HG03103 (cell line): ENCODE measurements around the gene KCNMA1.

Source experiments
- ATAC-seq: cut with Tn5 transposase; IDR thresholded peaks from one replicate; pipeline ENCODE4 v1.9.1; 2021; ENCODE audit warnings: low read depth; ENCODE audit not compliant: unreplicated experiment

The KCNMA1 gene

GRCh38 chr10:77027576-77027975, 610.0 kb downstream of the KCNMA1 start:
- peak; percentile 90 for ATAC-seq

- ATAC-seq, result no peak
Observed at GRCh38 chr10:77027141-77027540, 610.5 kb downstream of the KCNMA1 start.

GRCh38 chr10:77026148-77026547, 611.5 kb downstream of the KCNMA1 start:
- no peak for ATAC-seq

- no peak for ATAC-seq
Observed at GRCh38 chr10:77024461-77024860, 613.1 kb downstream of the KCNMA1 start.

GRCh38 chr10:77023396-77023795, 614.2 kb downstream of the KCNMA1 start:
- ATAC-seq, result no peak

- ATAC-seq, result no peak
Observed at GRCh38 chr10:77022671-77023070, 614.9 kb downstream of the KCNMA1 start.

- no peak for ATAC-seq
Observed at GRCh38 chr10:77021966-77022490, 615.6 kb downstream of the KCNMA1 start.

GRCh38 chr10:77020426-77021040, 617.1 kb downstream of the KCNMA1 start:
- no peak for ATAC-seq

GRCh38 chr10:77016855-77017254, 620.8 kb downstream of the KCNMA1 start:
- ATAC-seq, result no peak

GRCh38 chr10:77016278-77016815, 621.3 kb downstream of the KCNMA1 start:
- no peak for ATAC-seq

GRCh38 chr10:77015360-77015759, 622.2 kb downstream of the KCNMA1 start:
- ATAC-seq, result no peak

- no peak for ATAC-seq
Observed at GRCh38 chr10:77012812-77013500, 624.7 kb downstream of the KCNMA1 start.

GRCh38 chr10:77011874-77012811, 625.5 kb downstream of the KCNMA1 start:
- ATAC-seq, result no peak

- ATAC-seq, result no peak
Observed at GRCh38 chr10:77010430-77010829, 627.2 kb downstream of the KCNMA1 start.

- peak; percentile 70 for ATAC-seq
Observed at GRCh38 chr10:77007834-77008233, 629.8 kb downstream of the KCNMA1 start.

GRCh38 chr10:77006836-77007511, 630.6 kb downstream of the KCNMA1 start:
- ATAC-seq, result no peak

- ATAC-seq, result no peak
Observed at GRCh38 chr10:77005871-77006270, 631.7 kb downstream of the KCNMA1 start.

- no peak for ATAC-seq
Observed at GRCh38 chr10:77004917-77005564, 632.6 kb downstream of the KCNMA1 start.

- no peak for ATAC-seq
Observed at GRCh38 chr10:77002872-77003271, 634.7 kb downstream of the KCNMA1 start.

GRCh38 chr10:77001206-77001605, 636.4 kb downstream of the KCNMA1 start:
- no peak for ATAC-seq
